ENCODE measurements around the gene PAPPA. TPM values are rescaled to one million over a fixed set of nuclear protein-coding genes. Genes with fewer than 3 reads are reported as not detected.

Gene PAPPA
- total RNA-seq, 1 donor from 2014 or later = 0.15 TPM

GRCh38 chr9:116327701-116328405 is 174.3 kb downstream of the PAPPA start:
- H3F3A ChIP-seq (ENCODE audit: low read depth) = peaks cover 14% of the 10 kb centered on the region
- H3K36me3 ChIP-seq = no peaks in the 10 kb centered on the region
- H3K36me3 Mint-ChIP-seq = peaks cover 14% of the 10 kb centered on the region
- TF ChIP-seq EZH2phosphoT487 (IDR thresholded peaks at IDR 0.05) = no peak
- no peak for TF ChIP-seq EZH2 (IDR thresholded peaks at IDR 0.05)
- TF ChIP-seq CTCF (IDR thresholded peaks at IDR 0.05) = no peak
- H3K4me1 Mint-ChIP-seq = peaks cover 38% of the 10 kb centered on the region
- no peaks in the 10 kb centered on the region for H3K9me3 ChIP-seq (ENCODE audit: low read depth)
- H3K79me2 ChIP-seq (ENCODE audit: low read depth) = no peaks in the 10 kb centered on the region
- H3K9me3 Mint-ChIP-seq = peaks cover 4% of the 10 kb centered on the region
- peaks cover 72% of the 10 kb centered on the region for H3K27me3 ChIP-seq
- H3K4me3 Mint-ChIP-seq = no peak overlapping the region
- H3K9ac ChIP-seq = no peak overlapping the region
- no peak overlapping the region for H3K4me2 ChIP-seq
- peaks cover 16% of the 10 kb centered on the region for H4K20me1 ChIP-seq (ENCODE audit: low read depth)
- H3K4me1 ChIP-seq = peaks cover 30% of the 10 kb centered on the region
- H2AFZ ChIP-seq (replicated peaks) = no peak overlapping the region
- no peak overlapping the region for H3K27ac ChIP-seq
- DNase-seq (ENCODE audit: low spot score) = no peak
- H3K27me3 Mint-ChIP-seq (ENCODE audit: insufficient read depth, low read depth) = peaks cover 30% of the 10 kb centered on the region
- H3K4me3 ChIP-seq = no peak overlapping the region
- H3K27ac Mint-ChIP-seq = no peak overlapping the region

- H3K9ac ChIP-seq = no peak overlapping the region
- Mint-ChIP-seq H3K27ac (no peak overlapping the region), H3K9me3 (peaks cover 4% of the 10 kb centered on the region), H3K27me3 (ENCODE audit: insufficient read depth, low read depth) (peaks cover 28% of the 10 kb centered on the region), H3K4me3 (no peak overlapping the region), H3K36me3 (peaks cover 12% of the 10 kb centered on the region), H3K4me1 (peaks cover 37% of the 10 kb centered on the region)
- no peak overlapping the region for H3K27ac ChIP-seq
- peaks cover 18% of the 10 kb centered on the region for H4K20me1 ChIP-seq (ENCODE audit: low read depth)
- H3K4me1 ChIP-seq = peaks cover 30% of the 10 kb centered on the region
- peaks cover 23% of the 10 kb centered on the region for H3F3A ChIP-seq (ENCODE audit: low read depth)
- no peak for TF ChIP-seq EZH2phosphoT487 (IDR thresholded peaks at IDR 0.05)
- no peak for TF ChIP-seq CTCF (IDR thresholded peaks at IDR 0.05)
- no peak for TF ChIP-seq EZH2 (IDR thresholded peaks at IDR 0.05)
- H3K9me3 ChIP-seq (ENCODE audit: low read depth) = no peaks in the 10 kb centered on the region
- H3K4me2 ChIP-seq = no peak overlapping the region
- DNase-seq (ENCODE audit: low spot score) = no peak
- no peak overlapping the region for H2AFZ ChIP-seq (replicated peaks)
- H3K79me2 ChIP-seq (ENCODE audit: low read depth) = no peaks in the 10 kb centered on the region
- H3K27me3 ChIP-seq = peaks cover 67% of the 10 kb centered on the region
- H3K4me3 ChIP-seq = no peak overlapping the region
- no peaks in the 10 kb centered on the region for H3K36me3 ChIP-seq
Observed at GRCh38 chr9:116329470-116329869, 175.9 kb downstream of the PAPPA start.

GRCh38 chr9:116331241-116331640 is 177.7 kb downstream of the PAPPA start:
- Histone ChIP-seq H3K27me3 (peaks cover 64% of the 10 kb centered on the region), H3K9me3 (ENCODE audit: low read depth) (no peaks in the 10 kb centered on the region), H3K27ac (no peak overlapping the region), H4K20me1 (ENCODE audit: low read depth) (peaks cover 32% of the 10 kb centered on the region), H3K4me1 (peaks cover 42% of the 10 kb centered on the region), H2AFZ (replicated peaks) (no peak overlapping the region), H3F3A (ENCODE audit: low read depth) (peaks cover 39% of the 10 kb centered on the region), H3K79me2 (ENCODE audit: low read depth) (no peaks in the 10 kb centered on the region), H3K9ac (no peak overlapping the region), H3K36me3 (no peaks in the 10 kb centered on the region), H3K4me2 (peak overlapping the region; percentile 53), H3K4me3 (no peak overlapping the region)
- DNase-seq (ENCODE audit: low spot score) = peak; percentile 45
- Mint-ChIP-seq H3K27me3 (ENCODE audit: insufficient read depth, low read depth) (peaks cover 25% of the 10 kb centered on the region), H3K27ac (no peak overlapping the region), H3K4me1 (peaks cover 50% of the 10 kb centered on the region), H3K36me3 (peaks cover 9% of the 10 kb centered on the region), H3K9me3 (no peaks in the 10 kb centered on the region), H3K4me3 (no peak overlapping the region)
- no peak for TF ChIP-seq CTCF (IDR thresholded peaks at IDR 0.05)
- no peak for TF ChIP-seq EZH2phosphoT487 (IDR thresholded peaks at IDR 0.05)
- no peak for TF ChIP-seq EZH2 (IDR thresholded peaks at IDR 0.05)

Measured in neural progenitor cell (in vitro differentiated cells).